ENCODE results near the gene CLEC14A.

DNA sequence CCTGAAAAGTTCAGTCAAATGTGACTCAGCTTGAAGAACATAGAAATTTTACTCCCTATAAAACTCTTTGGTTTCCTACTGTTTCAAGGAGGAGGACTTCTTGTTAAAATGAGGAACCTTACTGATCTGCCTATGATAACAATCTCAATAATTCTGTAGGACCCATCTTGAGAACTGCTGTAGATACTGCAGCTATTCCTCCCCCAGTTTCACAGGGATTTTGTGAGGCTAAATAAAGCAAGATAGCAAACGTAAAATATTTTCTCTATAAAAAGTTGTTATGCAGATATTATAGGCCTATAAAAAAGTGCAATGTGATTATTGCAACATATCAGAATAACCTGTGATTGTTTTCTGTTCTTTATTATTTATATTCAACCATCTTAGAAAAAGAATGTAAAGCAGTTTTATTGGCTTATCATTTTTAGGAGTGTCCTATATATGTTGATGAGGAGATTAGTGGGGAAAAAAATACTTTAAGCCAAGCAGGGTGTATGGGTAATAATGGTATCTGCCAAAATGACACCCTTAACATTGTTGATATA lies 12.1 kb downstream of the CLEC14A start:
- TF ChIP-seq POLR2A (IDR thresholded peaks at IDR 0.05), result no peak
- TF ChIP-seq, protein P1, sequence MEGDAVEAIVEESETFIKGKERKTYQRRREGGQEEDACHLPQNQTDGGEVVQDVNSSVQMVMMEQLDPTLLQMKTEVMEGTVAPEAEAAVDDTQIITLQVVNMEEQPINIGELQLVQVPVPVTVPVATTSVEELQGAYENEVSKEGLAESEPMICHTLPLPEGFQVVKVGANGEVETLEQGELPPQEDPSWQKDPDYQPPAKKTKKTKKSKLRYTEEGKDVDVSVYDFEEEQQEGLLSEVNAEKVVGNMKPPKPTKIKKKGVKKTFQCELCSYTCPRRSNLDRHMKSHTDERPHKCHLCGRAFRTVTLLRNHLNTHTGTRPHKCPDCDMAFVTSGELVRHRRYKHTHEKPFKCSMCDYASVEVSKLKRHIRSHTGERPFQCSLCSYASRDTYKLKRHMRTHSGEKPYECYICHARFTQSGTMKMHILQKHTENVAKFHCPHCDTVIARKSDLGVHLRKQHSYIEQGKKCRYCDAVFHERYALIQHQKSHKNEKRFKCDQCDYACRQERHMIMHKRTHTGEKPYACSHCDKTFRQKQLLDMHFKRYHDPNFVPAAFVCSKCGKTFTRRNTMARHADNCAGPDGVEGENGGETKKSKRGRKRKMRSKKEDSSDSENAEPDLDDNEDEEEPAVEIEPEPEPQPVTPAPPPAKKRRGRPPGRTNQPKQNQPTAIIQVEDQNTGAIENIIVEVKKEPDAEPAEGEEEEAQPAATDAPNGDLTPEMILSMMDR (IDR thresholded peaks at IDR 0.05), result no peak
- no peak for TF ChIP-seq POLR2AphosphoS5 (IDR thresholded peaks at IDR 0.05; ENCODE audit: insufficient read depth in 1 of 2, low read depth in 1 of 2)

Measured in vagina (tissue), 2 donors.